Osteoblast (primary cell): Measurements from ENCODE around the gene TMEM213. TPM values are rescaled to one million over a fixed set of nuclear protein-coding genes. Genes with fewer than 3 reads are reported as not detected.

Experiments
- DNase-seq: peaks from one replicate; pipeline ENCODE4 v3.0.0; 2011; ENCODE audit warnings: low spot score, mixed read lengths; ENCODE audit not compliant: insufficient read length; ENCODE audit errors: missing footprints
- H2AFZ ChIP-seq: 2 replicates; pipeline ENCODE4 v1.6.0; 2011; ENCODE audit warnings: mild to moderate bottlenecking, low read length
- H3K27ac ChIP-seq: 2 replicates; pipeline ENCODE4 v1.5.1; 2011; ENCODE audit warnings: mild to moderate bottlenecking, low read depth, low read length, moderate library complexity
- H3K27me3 ChIP-seq: 2 replicates; pipeline ENCODE4 v1.6.0; 2012; ENCODE audit warnings: mild to moderate bottlenecking, control low read depth, inconsistent platforms, low read length, moderate library complexity; ENCODE audit not compliant: insufficient read depth
- H3K36me3 ChIP-seq: 2 replicates; pipeline ENCODE4 v1.5.1; 2011; ENCODE audit warnings: mild to moderate bottlenecking, low read length, control low read depth, moderate library complexity; ENCODE audit not compliant: insufficient read depth
- H3K4me1 ChIP-seq: 2 replicates; pipeline ENCODE4 v1.5.1; 2011; ENCODE audit warnings: mild to moderate bottlenecking, low read length, control low read depth, moderate library complexity; ENCODE audit not compliant: insufficient read depth
- H3K4me2 ChIP-seq: 2 replicates; pipeline ENCODE4 v1.6.0; 2011; ENCODE audit warnings: mild to moderate bottlenecking, low read length; ENCODE audit not compliant: insufficient read depth
- H3K4me3 ChIP-seq: fragments of 200-600 bp; sonication (generic); 3 replicates; pipeline ENCODE4 v1.5.1; 2012; ENCODE audit warnings: mild to moderate bottlenecking, low read length, inconsistent platforms; ENCODE audit not compliant: insufficient read depth
- H3K79me2 ChIP-seq: 2 replicates; pipeline ENCODE4 v1.6.0; 2012; ENCODE audit warnings: mild to moderate bottlenecking, low read length, control low read depth, inconsistent platforms; ENCODE audit not compliant: insufficient read depth
- H3K9me3 ChIP-seq: 2 replicates; pipeline ENCODE4 v1.5.1; 2011; ENCODE audit warnings: low read depth, low read length, control low read depth
- H4K20me1 ChIP-seq: 2 replicates; pipeline ENCODE4 v1.6.0; 2012; ENCODE audit warnings: mild to moderate bottlenecking, low read length, control low read depth; ENCODE audit not compliant: insufficient read depth
- total RNA-seq: library from RNA; depleted of rRNA; stranded (reverse); fragments of >200 nt; gene quantifications from 2 replicates; pipeline ENCODE4 v1.2.3, GENCODE V29; 2012
- TF ChIP-seq, protein P1 (sequence below): IDR thresholded peaks from 2 replicates; pipeline ENCODE4 v1.5.1; 2011; ENCODE audit warnings: mild to moderate bottlenecking, low read depth, low read length, moderate library complexity; ENCODE audit errors: extremely low read depth

TMEM213 gene
- total RNA-seq, 1 donor: not detected

DNA sequence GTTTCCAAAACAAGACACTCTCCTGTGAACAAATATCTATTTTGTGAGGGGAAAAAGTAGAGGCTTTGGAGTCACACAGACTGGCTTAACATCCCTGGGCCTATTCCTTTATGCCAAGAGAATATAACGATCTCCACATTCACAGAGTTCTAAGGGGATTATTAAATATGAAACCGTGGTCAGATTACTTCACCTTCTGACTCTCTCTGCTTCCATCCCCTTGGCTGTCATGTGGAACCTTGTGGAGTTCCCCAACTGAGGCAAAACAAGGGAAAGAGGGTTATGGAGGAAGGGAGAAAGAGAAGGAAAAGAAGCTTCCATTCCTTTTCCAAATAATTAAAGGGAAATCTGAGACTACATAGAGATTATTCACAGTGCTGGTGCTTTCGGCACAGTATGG lies 55.7 kb downstream of the TMEM213 start:
- no peak overlapping the region for H3K27ac ChIP-seq
- H3K4me2 ChIP-seq: no peak overlapping the region
- TF ChIP-seq, protein P1, sequence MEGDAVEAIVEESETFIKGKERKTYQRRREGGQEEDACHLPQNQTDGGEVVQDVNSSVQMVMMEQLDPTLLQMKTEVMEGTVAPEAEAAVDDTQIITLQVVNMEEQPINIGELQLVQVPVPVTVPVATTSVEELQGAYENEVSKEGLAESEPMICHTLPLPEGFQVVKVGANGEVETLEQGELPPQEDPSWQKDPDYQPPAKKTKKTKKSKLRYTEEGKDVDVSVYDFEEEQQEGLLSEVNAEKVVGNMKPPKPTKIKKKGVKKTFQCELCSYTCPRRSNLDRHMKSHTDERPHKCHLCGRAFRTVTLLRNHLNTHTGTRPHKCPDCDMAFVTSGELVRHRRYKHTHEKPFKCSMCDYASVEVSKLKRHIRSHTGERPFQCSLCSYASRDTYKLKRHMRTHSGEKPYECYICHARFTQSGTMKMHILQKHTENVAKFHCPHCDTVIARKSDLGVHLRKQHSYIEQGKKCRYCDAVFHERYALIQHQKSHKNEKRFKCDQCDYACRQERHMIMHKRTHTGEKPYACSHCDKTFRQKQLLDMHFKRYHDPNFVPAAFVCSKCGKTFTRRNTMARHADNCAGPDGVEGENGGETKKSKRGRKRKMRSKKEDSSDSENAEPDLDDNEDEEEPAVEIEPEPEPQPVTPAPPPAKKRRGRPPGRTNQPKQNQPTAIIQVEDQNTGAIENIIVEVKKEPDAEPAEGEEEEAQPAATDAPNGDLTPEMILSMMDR: no peak
- H3K4me1 ChIP-seq: no peaks in the 10 kb centered on the region
- no peaks in the 10 kb centered on the region for H3K36me3 ChIP-seq
- H3K4me3 ChIP-seq: no peak overlapping the region
- no peaks in the 10 kb centered on the region for H3K79me2 ChIP-seq
- H4K20me1 ChIP-seq: no peaks in the 10 kb centered on the region
- H3K27me3 ChIP-seq: no peaks in the 10 kb centered on the region
- no peak for DNase-seq
- no peaks in the 10 kb centered on the region for H3K9me3 ChIP-seq
- no peak overlapping the region for H2AFZ ChIP-seq

DNA sequence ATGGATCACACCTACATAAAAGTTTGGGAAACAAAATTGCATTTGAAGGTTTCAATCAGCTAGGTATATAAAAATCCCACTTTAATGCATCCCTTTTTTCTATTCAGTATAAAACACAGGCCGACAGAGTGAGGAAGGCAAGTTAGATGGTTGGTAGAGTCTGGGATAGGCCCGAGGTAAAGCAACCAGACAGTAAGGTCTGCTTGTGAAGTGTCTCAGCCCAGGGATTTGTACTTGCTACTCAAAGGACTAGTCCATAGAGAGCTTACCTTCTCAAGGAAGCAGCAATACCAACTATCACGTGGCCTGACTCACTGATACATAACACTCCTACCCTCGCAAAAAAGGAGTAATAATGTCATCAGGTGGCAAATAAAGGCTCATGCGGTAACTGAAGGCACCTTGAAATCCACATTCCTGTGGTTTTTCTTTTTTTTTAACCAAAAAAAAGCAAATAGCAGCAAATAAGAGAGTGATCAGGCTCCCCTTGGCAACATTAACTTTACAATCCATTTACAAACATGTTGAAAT lies 56.4 kb downstream of the TMEM213 start:
- Histone ChIP-seq H3K4me2 (no peak overlapping the region), H3K4me1 (no peaks in the 10 kb centered on the region), H4K20me1 (no peaks in the 10 kb centered on the region), H3K36me3 (no peaks in the 10 kb centered on the region), H3K4me3 (no peak overlapping the region), H3K27ac (no peak overlapping the region), H3K9me3 (no peaks in the 10 kb centered on the region), H2AFZ (no peak overlapping the region), H3K27me3 (no peaks in the 10 kb centered on the region), H3K79me2 (no peaks in the 10 kb centered on the region)
- TF ChIP-seq, protein P1: no peak
- DNase-seq: no peak

DNA sequence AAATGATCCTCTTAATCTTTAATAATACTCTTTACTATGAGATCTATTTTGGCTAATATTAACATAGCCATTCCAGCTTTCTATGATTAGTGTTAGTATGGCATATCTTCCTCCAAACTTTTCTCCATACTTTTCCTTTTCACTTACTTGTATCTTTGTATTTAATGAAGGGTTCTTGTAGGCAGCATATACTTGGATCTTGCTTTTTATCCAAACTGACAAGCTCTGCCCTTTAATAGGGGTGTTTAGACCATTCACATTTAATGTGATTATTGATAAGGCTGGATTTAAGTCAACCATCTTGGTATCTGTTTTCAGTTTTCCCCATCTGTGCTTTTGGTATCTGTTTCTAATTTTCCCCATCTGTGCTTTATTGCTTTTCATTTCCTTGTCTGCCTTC lies 59.9 kb downstream of the TMEM213 start:
- Histone ChIP-seq H3K4me2 (no peak overlapping the region), H3K27ac (no peak overlapping the region), H3K27me3 (no peaks in the 10 kb centered on the region), H3K9me3 (no peaks in the 10 kb centered on the region), H4K20me1 (no peaks in the 10 kb centered on the region), H3K36me3 (no peaks in the 10 kb centered on the region), H2AFZ (no peak overlapping the region), H3K4me3 (no peak overlapping the region), H3K79me2 (no peaks in the 10 kb centered on the region), H3K4me1 (no peaks in the 10 kb centered on the region)
- TF ChIP-seq, protein P1: no peak
- no peak for DNase-seq

DNA sequence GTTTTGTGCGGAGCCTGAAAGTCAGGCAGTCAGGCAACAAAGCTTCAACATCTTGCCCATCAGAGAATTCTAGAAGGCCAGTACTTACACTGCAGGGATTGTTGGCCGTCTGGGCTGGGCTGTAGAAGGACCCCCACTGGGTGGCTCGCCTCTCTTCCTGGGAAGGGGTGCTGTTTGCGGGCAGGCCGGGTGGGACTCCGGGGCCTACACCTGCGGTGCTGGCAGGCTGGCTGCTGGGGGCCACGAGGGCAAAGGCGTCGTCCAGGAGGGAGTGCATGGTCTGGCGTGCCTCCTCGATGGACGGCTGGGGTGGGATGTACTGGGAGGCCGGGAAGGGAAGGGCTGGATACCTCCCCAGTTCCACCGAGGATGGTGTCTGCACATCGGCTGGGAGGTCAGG lies 63.3 kb downstream of the TMEM213 start:
- no peaks in the 10 kb centered on the region for H3K36me3 ChIP-seq
- H4K20me1 ChIP-seq: no peaks in the 10 kb centered on the region
- no peak overlapping the region for H3K27ac ChIP-seq
- TF ChIP-seq, protein P1: no peak
- no peak overlapping the region for H2AFZ ChIP-seq
- no peaks in the 10 kb centered on the region for H3K27me3 ChIP-seq
- H3K4me2 ChIP-seq: no peak overlapping the region
- no peak for DNase-seq
- H3K79me2 ChIP-seq: no peaks in the 10 kb centered on the region
- no peak overlapping the region for H3K4me3 ChIP-seq
- no peaks in the 10 kb centered on the region for H3K9me3 ChIP-seq
- peaks cover 6% of the 10 kb centered on the region for H3K4me1 ChIP-seq
